Endodermal cell (in vitro differentiated cells): Measurements from ENCODE around the gene ITGA11. TPM values are rescaled to one million over a fixed set of nuclear protein-coding genes. Genes with fewer than 3 reads are reported as not detected.

ENCODE experiments used
- DNase-seq: peaks from one replicate; pipeline ENCODE4 v3.0.0-alpha.2; 2017
- H3K27ac ChIP-seq: 2 replicates; pipeline ENCODE4 v1.5.1; 2013; ENCODE audit warnings: mild to moderate bottlenecking, low read depth, low read length, moderate library complexity
- H3K27me3 ChIP-seq: 2 replicates; pipeline ENCODE4 v1.6.1; 2013; ENCODE audit warnings: mild to moderate bottlenecking, low read length, moderate library complexity; ENCODE audit not compliant: insufficient read depth, control insufficient read depth, poor library complexity, severe bottlenecking
- H3K36me3 ChIP-seq: 2 replicates; pipeline ENCODE4 v1.7.0; 2013; ENCODE audit warnings: mild to moderate bottlenecking, low read length, moderate library complexity; ENCODE audit not compliant: control insufficient read depth, insufficient read depth
- H3K4me1 ChIP-seq: one replicate; pipeline ENCODE4 v1.7.0; 2013; ENCODE audit warnings: low read length; ENCODE audit not compliant: control insufficient read depth, insufficient read depth
- H3K4me3 ChIP-seq: 2 replicates; pipeline ENCODE4 v1.5.1; 2013; ENCODE audit warnings: mild to moderate bottlenecking, low read length, moderate library complexity
- H3K9ac ChIP-seq: 2 replicates; pipeline ENCODE4 v1.6.1; 2013; ENCODE audit warnings: mild to moderate bottlenecking, low read length, moderate library complexity; ENCODE audit not compliant: poor library complexity, severe bottlenecking; ENCODE audit errors: extremely low read depth
- H3K9me3 ChIP-seq: 2 replicates; pipeline ENCODE4 v1.6.1; 2013; ENCODE audit warnings: mild to moderate bottlenecking, low read length, moderate library complexity; ENCODE audit not compliant: control insufficient read depth
- H3K27ac Mint-ChIP-seq: 2 replicates; pipeline ENCODE4 v1.8.0; 2020; ENCODE audit warnings: mixed read lengths
- H3K27me3 Mint-ChIP-seq: 2 replicates; pipeline ENCODE4 v1.8.0; 2021; ENCODE audit warnings: mild to moderate bottlenecking, mixed read lengths; ENCODE audit not compliant: insufficient read depth
- H3K36me3 Mint-ChIP-seq: 2 replicates; pipeline ENCODE4 v1.8.0; 2020; ENCODE audit warnings: low read depth, mixed read lengths
- H3K4me1 Mint-ChIP-seq: 2 replicates; pipeline ENCODE4 v1.8.0; 2020; ENCODE audit warnings: mixed read lengths
- H3K4me3 Mint-ChIP-seq: 2 replicates; pipeline ENCODE4 v1.8.0; 2020; ENCODE audit warnings: mild to moderate bottlenecking, moderate library complexity, mixed read lengths
- H3K9me3 Mint-ChIP-seq: 2 replicates; pipeline ENCODE4 v1.8.0; 2020; ENCODE audit warnings: mild to moderate bottlenecking, mixed read lengths
- WGBS, 2 experiments: methylation state at CpG; one replicate each; pipeline versions ENCODE4 v1.1.5 to v1.1.7; 2013; ENCODE audit warnings: missing lambda C conversion rate in 2 of 2, mixed read lengths in 1 of 2; ENCODE audit not compliant: insufficient coverage in 1 of 2, insufficient read length in 1 of 2; 5-methylcytosine and 5-hydroxymethylcytosine counted together
- total RNA-seq, 2 donors: library from RNA; stranded (reverse); fragmentation: NEBNext Ultra II Directional in 1 of 2; extraction: Animal tissue kit (Norgen Biotek cat#: 25700) in 1 of 2; gene quantifications; 2 replicates in 1 of 2; 3 replicates in 1 of 2; pipeline ENCODE4 v1.2.1, GENCODE V29; 2021
- TF ChIP-seq, protein P1 (sequence below): fragments of 200-600 bp; sonication (generic); conservative IDR thresholded peaks from 2 replicates; pipeline ENCODE4 v1.5.0; 2021; ENCODE audit warnings: antibody characterized with exemption, mild to moderate bottlenecking

The ITGA11 gene
- total RNA-seq, 2 donors from 2014 or later: 0.35 to 1.4 TPM

DNA sequence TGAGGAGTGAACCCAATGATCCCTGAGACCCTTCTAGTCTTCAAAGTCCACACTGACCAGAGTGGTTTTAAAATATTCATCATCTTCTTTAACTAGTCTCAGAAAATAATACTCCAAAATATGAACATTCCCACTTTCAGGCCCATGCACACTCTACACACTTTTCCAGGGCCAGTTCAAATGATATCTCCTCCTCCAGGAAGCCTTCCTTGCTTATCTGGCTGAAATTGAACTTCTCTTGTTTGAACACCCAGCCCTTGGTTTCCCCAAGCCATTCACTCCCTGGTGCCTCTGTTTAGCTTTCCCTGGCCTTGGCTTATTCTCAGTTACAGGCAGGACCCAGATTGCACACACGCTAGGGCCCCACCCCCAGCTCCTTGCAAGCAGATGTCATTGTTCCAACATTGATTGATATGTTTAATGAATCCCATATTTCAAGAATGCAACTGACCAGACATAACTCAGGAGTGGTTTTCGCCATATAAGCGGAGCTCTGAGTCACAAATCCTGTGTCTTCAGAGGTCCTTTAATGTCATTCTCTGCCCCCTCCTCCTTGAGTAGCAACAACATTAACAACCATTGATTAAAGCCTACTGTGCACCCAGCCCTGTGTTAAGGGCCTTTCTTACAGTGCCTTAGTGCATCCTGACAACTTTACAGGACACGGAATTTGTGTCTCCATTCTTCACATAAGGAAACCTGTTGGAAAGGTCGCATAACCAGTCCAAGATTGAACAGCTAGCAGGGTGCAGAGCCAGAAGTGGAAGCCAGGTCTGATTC is 2.1 kb downstream of the ITGA11 start:
- H3K27ac ChIP-seq: no peak overlapping the region
- H3K9ac ChIP-seq: no peak overlapping the region
- H3K27ac Mint-ChIP-seq: no peak overlapping the region
- peaks cover 73% of the 10 kb centered on the region for H3K27me3 Mint-ChIP-seq
- TF ChIP-seq, protein P1, sequence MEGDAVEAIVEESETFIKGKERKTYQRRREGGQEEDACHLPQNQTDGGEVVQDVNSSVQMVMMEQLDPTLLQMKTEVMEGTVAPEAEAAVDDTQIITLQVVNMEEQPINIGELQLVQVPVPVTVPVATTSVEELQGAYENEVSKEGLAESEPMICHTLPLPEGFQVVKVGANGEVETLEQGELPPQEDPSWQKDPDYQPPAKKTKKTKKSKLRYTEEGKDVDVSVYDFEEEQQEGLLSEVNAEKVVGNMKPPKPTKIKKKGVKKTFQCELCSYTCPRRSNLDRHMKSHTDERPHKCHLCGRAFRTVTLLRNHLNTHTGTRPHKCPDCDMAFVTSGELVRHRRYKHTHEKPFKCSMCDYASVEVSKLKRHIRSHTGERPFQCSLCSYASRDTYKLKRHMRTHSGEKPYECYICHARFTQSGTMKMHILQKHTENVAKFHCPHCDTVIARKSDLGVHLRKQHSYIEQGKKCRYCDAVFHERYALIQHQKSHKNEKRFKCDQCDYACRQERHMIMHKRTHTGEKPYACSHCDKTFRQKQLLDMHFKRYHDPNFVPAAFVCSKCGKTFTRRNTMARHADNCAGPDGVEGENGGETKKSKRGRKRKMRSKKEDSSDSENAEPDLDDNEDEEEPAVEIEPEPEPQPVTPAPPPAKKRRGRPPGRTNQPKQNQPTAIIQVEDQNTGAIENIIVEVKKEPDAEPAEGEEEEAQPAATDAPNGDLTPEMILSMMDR: no peak
- no peaks in the 10 kb centered on the region for H3K9me3 Mint-ChIP-seq
- H3K4me1 ChIP-seq: no peaks in the 10 kb centered on the region
- WGBS, 2 experiments: 88 to 91% methylated on average over 5 of the region's 5 CpGs
- peaks cover 73% of the 10 kb centered on the region for H3K27me3 ChIP-seq
- no peak overlapping the region for H3K4me3 ChIP-seq
- H3K4me3 Mint-ChIP-seq: no peak overlapping the region
- H3K9me3 ChIP-seq: no peaks in the 10 kb centered on the region
- no peaks in the 10 kb centered on the region for H3K36me3 Mint-ChIP-seq
- DNase-seq: peak; percentile 13
- H3K4me1 Mint-ChIP-seq: peaks cover 10% of the 10 kb centered on the region
- H3K36me3 ChIP-seq: no peaks in the 10 kb centered on the region

DNA sequence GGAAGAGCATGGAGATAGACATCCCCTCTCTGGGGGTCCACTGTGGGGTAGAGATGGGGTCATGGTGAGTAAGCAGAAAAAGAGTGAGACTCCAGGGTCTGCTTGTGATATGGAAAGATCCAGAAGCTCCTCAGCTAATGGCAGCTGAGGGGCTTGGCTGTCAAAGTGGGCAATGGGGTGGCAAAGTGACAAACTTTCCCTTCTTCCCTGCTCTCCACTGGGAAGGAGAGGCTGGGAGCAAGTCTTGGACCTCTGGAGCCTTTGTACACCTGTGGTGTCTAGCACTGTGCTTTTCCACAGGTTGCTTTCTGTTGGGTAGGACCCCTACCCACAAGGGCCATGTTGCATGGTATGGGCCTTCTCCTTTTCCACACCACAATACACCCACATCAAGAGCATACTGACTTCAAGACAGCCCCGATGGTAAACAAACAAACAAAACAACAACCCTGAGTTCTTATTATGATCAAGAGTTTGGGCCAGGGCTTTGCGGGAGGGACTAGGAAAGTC is 3.5 kb downstream of the ITGA11 start:
- Mint-ChIP-seq H3K27ac (no peak overlapping the region), H3K27me3 (peaks cover 60% of the 10 kb centered on the region), H3K36me3 (no peaks in the 10 kb centered on the region), H3K9me3 (no peaks in the 10 kb centered on the region), H3K4me3 (no peak overlapping the region), H3K4me1 (peaks cover 10% of the 10 kb centered on the region)
- WGBS, 2 experiments: 86 to 100% methylated on average over 2 of the region's 2 CpGs
- no peak overlapping the region for H3K27ac ChIP-seq
- no peaks in the 10 kb centered on the region for H3K4me1 ChIP-seq
- no peaks in the 10 kb centered on the region for H3K36me3 ChIP-seq
- TF ChIP-seq, protein P1: no peak
- peaks cover 59% of the 10 kb centered on the region for H3K27me3 ChIP-seq
- H3K4me3 ChIP-seq: no peak overlapping the region
- H3K9ac ChIP-seq: no peak overlapping the region
- peak; percentile 17 for DNase-seq
- no peaks in the 10 kb centered on the region for H3K9me3 ChIP-seq

DNA sequence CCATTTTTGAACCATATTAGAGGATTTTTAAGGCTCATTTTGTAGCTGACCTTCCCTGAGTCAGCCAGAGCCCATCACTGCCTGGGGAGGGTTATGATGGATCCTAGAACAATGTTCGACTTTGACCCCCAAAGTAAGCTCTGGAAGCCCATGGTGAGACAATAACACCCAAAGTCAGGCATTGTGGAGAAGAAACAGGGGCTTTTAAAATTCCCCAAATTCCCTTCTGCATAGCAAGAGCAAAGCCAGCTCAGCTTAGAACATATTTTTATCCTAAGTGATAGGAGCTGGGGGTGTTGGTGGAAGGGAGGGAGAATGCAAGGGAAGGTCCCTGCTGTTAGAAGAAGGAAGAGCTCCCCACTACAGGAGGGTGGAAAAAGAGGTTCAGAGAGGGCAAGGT is 4.0 kb downstream of the ITGA11 start:
- Histone ChIP-seq H3K36me3 (no peaks in the 10 kb centered on the region), H3K4me3 (no peak overlapping the region), H3K27me3 (peaks cover 54% of the 10 kb centered on the region), H3K4me1 (peaks cover 4% of the 10 kb centered on the region), H3K27ac (no peak overlapping the region), H3K9ac (no peak overlapping the region), H3K9me3 (no peaks in the 10 kb centered on the region)
- Mint-ChIP-seq H3K27me3 (peaks cover 55% of the 10 kb centered on the region), H3K4me1 (peaks cover 15% of the 10 kb centered on the region), H3K9me3 (no peaks in the 10 kb centered on the region), H3K27ac (no peak overlapping the region), H3K4me3 (no peak overlapping the region), H3K36me3 (no peaks in the 10 kb centered on the region)
- DNase-seq: peak; percentile 14
- TF ChIP-seq, protein P1: no peak
- WGBS, 2 experiments: 86% methylated on average over 1 of the region's 1 CpG; no CpG with 5 or more reads in 1 of the 2 experiments
